ENCODE measurements around the gene SERINC5.
"Not testable (repeated sequence)": the region's sequence is repeated elsewhere in the genome, so short reads cannot be mapped to it uniquely, and the experiment has no call there.

The SERINC5 gene

GRCh38 chr5:80161165-80161564 lies 94.7 kb downstream of the SERINC5 start:
- no peak for DNase-seq

DNA sequence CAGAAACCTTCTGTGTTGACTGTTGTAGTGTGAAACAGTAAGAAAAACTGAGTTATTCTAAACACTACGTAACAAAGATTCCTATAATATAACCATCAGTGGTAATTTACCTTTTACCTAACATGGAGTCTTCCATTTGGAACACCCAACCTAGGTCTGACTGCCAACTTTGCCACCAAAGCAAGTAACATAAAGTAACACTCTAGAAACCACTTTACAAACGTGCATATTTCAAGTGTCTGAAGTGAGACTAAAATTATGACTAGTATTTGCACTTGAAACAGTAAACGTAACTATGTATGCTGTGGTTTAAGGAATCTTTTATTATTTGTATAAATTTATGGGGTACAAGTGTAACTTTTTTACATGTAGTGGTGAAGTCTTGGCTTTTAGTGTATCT lies 95.6 kb downstream of the SERINC5 start:
- no peak for DNase-seq

GRCh38 chr5:80159133-80159815 lies 96.6 kb downstream of the SERINC5 start:
- DNase-seq = no peak

GRCh38 chr5:80156156-80156555 lies 99.7 kb downstream of the SERINC5 start:
- no peak for DNase-seq

DNA sequence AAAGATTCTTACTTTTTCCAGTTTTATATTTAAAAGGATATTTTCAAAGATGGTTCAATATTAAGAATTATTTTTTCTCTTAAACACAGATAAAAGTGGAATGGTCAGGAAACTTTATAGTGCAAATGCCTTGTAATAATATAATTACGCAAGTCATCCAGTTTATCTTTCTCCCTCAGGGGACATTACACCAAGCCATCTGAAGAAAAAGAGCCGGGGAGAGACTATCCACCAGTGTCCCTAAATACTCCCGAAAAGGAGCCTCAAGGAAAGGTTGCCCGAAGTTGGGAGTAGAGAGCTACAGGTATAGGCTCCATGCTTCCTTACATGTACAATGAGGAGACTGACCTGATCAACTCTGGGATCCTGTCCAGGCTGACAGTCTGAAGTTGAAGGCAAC lies 101.1 kb downstream of the SERINC5 start:
- no peak for DNase-seq

GRCh38 chr5:80154289-80154688 lies 101.6 kb downstream of the SERINC5 start:
- DNase-seq = not testable (repeated sequence)

DNA sequence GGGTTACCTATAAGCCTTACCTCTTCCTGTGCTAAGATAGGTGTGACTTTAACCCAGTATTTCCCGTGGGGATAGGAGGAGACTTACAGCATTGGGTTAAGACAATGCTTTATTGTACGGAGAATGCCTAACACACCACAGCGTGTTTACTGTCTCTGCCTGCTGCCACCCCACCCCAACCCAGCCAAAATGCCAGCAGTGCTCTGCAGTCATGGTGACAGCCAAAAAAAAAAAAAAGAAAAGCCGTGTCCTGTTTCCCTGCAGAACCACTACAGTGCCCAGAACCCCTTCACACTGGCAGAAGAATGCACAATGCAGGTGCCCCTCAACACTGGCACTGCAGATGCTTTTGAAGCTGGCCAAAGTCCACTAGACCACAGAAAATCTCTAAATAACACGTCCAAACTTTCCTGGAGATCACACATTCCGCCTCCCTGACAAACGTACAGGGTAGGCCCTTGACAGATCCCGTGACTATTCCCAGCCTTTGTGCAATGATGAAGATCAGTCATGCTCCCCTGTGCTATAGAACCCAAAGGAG lies 102.2 kb downstream of the SERINC5 start:
- DNase-seq = no peak

DNA sequence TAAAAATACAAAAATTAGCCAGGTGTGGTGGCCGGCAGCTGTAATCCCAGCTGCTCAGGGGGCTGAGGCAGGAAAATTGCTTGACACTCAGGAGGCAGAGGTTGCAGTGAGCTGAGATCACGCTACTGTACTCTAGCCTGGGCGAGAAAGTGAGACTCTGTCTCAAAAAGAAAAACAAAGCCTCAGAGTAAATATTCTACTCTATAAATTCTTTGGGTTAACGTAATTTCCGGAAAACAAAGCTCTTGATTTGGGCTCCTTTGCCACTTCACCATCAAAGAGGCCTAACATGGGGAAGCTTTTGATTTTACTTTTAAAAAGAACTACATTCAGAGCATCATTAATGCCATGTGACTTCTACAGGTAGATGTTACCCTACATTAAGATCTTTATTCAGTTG lies 103.1 kb downstream of the SERINC5 start:
- DNase-seq = no peak

DNA sequence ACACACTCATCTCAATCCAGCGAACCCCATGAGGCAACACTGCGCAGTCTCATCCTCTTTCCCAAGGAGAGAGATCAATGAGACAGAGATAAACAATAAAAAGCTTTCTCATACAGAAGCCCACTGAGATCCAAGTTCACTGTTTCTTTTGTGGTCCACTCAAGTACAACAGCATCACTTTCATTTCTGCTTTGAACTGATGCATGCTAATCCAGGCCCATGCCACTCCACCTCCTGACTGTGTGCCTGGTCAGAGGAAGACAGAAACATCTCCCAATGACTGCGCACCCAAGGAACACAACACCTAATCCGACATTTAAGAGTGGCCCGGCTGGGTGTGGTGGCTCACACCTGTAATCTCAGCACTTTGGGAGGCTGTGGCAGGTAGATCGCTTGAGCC lies 104.0 kb downstream of the SERINC5 start:
- DNase-seq = no peak

GRCh38 chr5:80150731-80151130 lies 105.1 kb downstream of the SERINC5 start:
- DNase-seq = no peak

DNA sequence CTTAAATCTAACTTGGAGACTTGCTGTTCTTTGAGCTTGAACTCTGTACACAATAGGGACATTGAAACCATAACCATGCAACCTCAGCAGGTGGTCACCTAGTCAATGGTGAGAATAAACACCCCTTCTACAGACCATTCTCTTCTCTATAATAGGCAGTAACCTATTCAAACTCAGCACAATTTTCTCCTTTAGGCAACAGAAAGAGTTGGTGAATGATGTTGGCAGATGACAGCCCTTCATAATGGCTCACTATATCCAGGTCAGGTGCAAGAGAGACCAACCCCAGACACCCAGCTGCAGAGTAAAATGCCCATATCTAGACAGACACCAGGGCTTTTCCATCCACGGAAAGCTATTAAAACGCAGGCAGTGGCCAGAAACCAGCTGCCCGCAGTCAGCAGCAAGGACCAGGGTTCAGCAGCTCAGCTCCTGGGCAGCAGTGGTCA lies 106.7 kb downstream of the SERINC5 start:
- no peak for DNase-seq

DNA sequence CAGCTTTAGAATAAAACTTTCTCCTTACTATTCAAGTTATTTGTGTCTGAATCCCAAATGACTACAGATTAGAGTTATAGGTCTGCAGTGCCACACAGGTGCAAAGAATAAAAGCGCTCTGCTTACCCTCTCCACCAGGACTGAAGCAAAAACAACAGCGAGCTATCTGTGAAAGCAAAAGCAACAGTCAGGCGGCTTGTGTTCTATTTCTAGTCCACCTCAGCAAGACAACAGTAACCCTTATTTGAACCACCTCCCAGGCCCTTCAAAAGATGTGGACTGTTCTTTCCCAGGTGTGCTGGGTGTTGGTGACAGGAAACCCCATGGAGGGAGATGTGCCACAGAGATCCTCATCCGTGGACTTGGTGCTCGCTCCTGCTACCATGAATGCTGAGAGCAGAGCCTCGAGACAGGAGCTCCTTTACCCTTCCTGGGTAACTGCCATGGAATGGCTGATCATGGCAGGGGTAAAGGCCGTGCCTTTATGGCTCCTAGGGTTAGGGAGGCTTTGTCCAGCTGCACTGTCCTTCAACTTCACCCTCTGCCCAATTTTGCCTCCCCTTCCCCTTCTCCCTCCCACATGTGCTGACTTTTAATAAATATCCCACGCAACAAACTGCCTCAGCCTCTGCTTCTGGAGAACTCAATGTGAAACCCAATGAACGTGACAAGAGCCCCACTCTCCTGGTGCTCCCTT lies 108.6 kb downstream of the SERINC5 start:
- no peak for DNase-seq

- no peak for DNase-seq
These were observed 109.8 kb downstream of the SERINC5 start for GRCh38 chr5:80146046-80146445.

DNA sequence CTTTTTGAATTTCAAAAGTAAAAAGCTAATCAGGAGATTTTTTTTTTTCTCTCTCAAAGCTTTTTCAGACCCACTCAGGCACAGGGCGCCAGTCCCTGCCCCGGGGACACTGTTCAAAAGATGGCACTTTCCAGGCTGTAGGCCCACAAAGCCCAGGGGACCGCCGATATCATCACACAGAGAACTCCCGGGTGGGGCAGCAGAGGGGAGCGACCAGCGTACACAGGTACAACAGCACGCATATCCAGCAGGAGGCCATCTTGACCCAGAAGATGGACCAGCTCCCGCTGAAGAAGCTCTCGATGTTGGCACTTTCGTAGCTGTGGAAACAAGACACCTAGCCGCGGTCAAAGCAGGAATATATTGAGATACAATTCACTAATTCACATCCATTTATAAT lies 112.4 kb downstream of the SERINC5 start:
- DNase-seq = no peak

DNA sequence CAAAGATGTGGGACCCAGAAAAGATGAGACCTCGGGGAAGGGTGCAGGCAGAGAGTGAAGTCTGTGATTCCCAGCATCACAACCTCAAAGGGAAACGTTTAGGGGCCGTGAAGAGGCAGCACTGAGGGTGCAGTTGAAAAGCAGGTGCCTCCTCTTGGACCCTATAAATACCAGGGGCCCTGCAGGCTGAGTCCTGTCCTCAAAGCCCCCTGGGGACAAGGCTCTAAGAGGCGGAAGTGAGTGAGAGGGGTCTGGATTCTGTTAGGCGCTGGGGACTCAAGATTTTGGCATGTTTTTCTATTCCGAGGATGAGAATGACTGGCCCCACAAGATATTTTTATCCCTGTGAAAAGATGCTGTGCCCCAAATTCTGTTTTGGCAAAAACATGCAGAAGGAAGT lies 112.9 kb downstream of the SERINC5 start:
- no peak for DNase-seq

DNA sequence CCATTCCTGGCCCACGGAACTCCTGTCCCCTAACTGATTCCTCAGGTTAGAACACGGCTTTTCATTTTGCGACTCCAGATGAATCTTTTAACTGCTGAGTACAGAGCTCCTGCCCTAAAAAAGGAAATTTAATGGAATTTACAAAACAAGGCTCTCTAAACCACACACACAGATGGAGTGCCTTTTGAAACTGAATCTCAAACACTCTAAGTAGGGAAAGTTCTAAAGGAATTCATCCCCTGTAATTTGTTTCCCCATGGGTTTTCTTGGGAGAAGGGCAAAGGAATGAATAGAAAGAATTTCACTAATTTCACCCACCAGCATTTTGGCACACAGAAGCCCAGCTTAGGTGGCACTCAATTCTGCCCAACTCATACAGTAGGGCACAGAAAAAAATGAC lies 114.2 kb downstream of the SERINC5 start:
- no peak for DNase-seq

DNA sequence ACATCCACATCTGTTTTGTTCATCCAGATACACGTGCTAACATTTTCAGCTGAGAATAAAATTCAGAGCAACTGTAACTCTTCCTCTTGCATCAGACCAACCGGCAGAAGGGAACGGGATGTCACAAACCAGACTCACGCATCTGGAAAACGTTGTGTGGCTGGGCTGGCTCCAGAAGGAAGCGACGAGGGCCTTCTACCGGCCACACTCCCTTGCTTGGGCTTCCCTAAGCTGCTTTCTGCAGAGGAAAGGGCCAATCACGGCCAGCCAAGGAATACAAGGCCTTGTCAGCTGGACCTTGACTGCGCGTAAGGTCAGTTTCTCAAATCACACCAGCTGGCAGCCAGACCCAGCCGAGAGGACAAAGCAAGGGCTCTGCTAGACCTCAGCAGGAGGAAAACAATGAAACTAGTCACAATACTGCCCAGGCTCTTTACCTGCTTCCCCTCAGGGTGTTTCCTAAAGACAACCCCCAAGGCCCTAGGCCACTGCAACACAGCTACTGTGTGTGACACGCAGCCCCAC lies 114.6 kb downstream of the SERINC5 start:
- no peak for DNase-seq

DNA sequence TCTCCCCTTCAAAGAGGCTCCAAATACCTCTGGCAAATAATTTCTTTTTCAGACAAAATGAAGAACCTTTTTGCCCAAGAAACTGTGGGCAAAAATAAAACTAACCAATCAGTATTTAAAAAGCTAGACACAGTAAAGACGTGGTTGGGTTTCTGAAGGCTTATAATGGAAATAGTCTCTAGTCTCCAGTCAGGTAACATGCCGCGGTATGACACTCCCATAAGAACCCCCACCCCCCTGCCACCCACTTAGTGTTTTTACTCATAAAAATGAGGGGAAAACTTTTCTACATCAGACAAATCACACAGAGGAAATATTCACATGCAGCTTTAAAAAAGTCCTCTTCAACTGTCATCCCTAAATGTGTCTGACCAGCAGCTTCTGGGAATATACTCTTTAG lies 115.4 kb downstream of the SERINC5 start:
- peak; percentile 64 for DNase-seq

- DNase-seq = no peak
These were observed 116.3 kb downstream of the SERINC5 start for GRCh38 chr5:80139466-80139972.

- DNase-seq = no peak
These were observed 117.4 kb downstream of the SERINC5 start for GRCh38 chr5:80138486-80138885.

- DNase-seq = not testable (repeated sequence)
These were observed 119.0 kb downstream of the SERINC5 start for GRCh38 chr5:80136798-80137197.

GRCh38 chr5:80134876-80135275 lies 121.0 kb downstream of the SERINC5 start:
- no peak for DNase-seq

- DNase-seq = no peak
These were observed 126.7 kb downstream of the SERINC5 start for GRCh38 chr5:80129146-80129545.

GRCh38 chr5:80128141-80128540 lies 127.7 kb downstream of the SERINC5 start:
- DNase-seq = no peak

All from activated CD8-positive, alpha-beta memory T cell treated with anti-CD3 and anti-CD28 coated beads, Interleukin-2, amount 50 U/mL, for 4 hours (primary cell).